Panc1 (cell line): ENCODE results near the gene SUGCT. TPM values are rescaled to one million over a fixed set of nuclear protein-coding genes. Genes with fewer than 3 reads are reported as not detected.

Experiments used
- ATAC-seq: fragments of 200-7000 bp; cut with Tn5 transposase; 2 replicates; pipeline ENCODE4 v1.9.1; 2020; ENCODE audit warnings: mild to moderate bottlenecking, moderate library complexity
- BruUV-seq: library from RNA; stranded (reverse); fragments of 400-500 nt; replicated peaks from 2 replicates; lab custom pipeline; 2021; lab: Mats Ljungman, UMichigan
- CTCF ChIA-PET: fragments of 300-600 bp; sonication (Branson Sonifier 250); formaldehyde crosslinking; loops from one replicate; lab custom pipeline; 2022; ENCODE audit warnings: antibody characterized with exemption; lab: Charles Lee
- POLR2A ChIA-PET: fragments of 300-600 bp; sonication (Branson Sonifier 250); formaldehyde crosslinking; loops from one replicate; lab custom pipeline; 2022; ENCODE audit warnings: antibody characterized with exemption; lab: Charles Lee
- DNase-seq: peaks from one replicate; pipeline ENCODE4 v3.0.0-alpha.2; 2010; ENCODE audit warnings: low read depth, low spot score
- H3K27ac ChIP-seq: 2 replicates; pipeline ENCODE4 v1.5.1; 2011; ENCODE audit warnings: mild to moderate bottlenecking, low read length, inconsistent platforms
- H3K27me3 ChIP-seq: fragments of 200-500 bp; sonication (Bioruptor generic); 2 replicates; pipeline ENCODE4 v1.6.0; 2014; ENCODE audit warnings: low read length, inconsistent platforms; ENCODE audit not compliant: control insufficient read depth, insufficient read depth
- H3K36me3 ChIP-seq: fragments of 200-500 bp; sonication (Bioruptor generic); 2 replicates; pipeline ENCODE4 v1.5.1; 2014; ENCODE audit warnings: inconsistent platforms, mild to moderate bottlenecking, low read length, moderate library complexity; ENCODE audit not compliant: control insufficient read depth, insufficient read depth
- H3K4me1 ChIP-seq: 2 replicates; pipeline ENCODE4 v1.5.1; 2011; ENCODE audit warnings: inconsistent platforms, mild to moderate bottlenecking, low read length, moderate library complexity; ENCODE audit not compliant: control insufficient read depth, insufficient read depth
- H3K4me3 ChIP-seq, 2 experiments: 2 replicates each; pipeline ENCODE4 v1.5.1; 2011 to 2012; ENCODE audit warnings: low read depth in 2 of 2, low read length in 2 of 2, mild to moderate bottlenecking in 2 of 2, inconsistent platforms in 1 of 2, moderate library complexity in 1 of 2
- H3K9me3 ChIP-seq: fragments of 200-500 bp; sonication (Bioruptor generic); 2 replicates; pipeline ENCODE4 v1.5.1; 2014; ENCODE audit warnings: low read depth, mild to moderate bottlenecking, inconsistent platforms, low read length, moderate library complexity; ENCODE audit not compliant: control insufficient read depth, insufficient read depth
- CTCF ChIP-seq: fragments of 450-650 bp; IDR thresholded peaks from 2 replicates; pipeline ENCODE4 v1.5.1; 2017; ENCODE audit warnings: mild to moderate bottlenecking
- POLR2AphosphoS5 ChIP-seq: IDR thresholded peaks from 2 replicates; pipeline ENCODE4 v1.6.1; 2012; ENCODE audit warnings: mild to moderate bottlenecking, low read depth, low read length, moderate library complexity
- REST ChIP-seq, 2 experiments: IDR thresholded peaks; 2 replicates each; pipeline ENCODE4 v1.6.1; 2011 to 2012; ENCODE audit warnings: low read depth in 2 of 2, control low read depth in 1 of 2, low read length in 1 of 2, mild to moderate bottlenecking in 1 of 2, moderate library complexity in 1 of 2; ENCODE audit not compliant: insufficient read depth in 1 of 2
- SIN3A ChIP-seq: IDR thresholded peaks from 2 replicates; pipeline ENCODE4 v1.6.1; 2012; ENCODE audit warnings: low read depth, mild to moderate bottlenecking, low read length, moderate library complexity, borderline replicate concordance; ENCODE audit not compliant: insufficient read depth
- TCF7L2 ChIP-seq: IDR thresholded peaks from 2 replicates; pipeline ENCODE4 v1.6.1; 2011; ENCODE audit warnings: mild to moderate bottlenecking, low read depth, low read length, inconsistent platforms
- in situ Hi-C: cut with HindIII; loops from 2 replicates; pipeline ENCODE4 v1.10.0; 2016; ENCODE audit warnings: low sequenced_read_pairs, low pct_unique_long_range_greater_than_20kb
- intact Hi-C: fragments of 100-400 bp; cut with micrococcal nuclease; formaldehyde crosslinking; loops from one replicate; pipeline ENCODE4 v1.10.0; 2022; ENCODE audit not compliant: unreplicated experiment
- total RNA-seq: library from RNA; stranded (reverse); gene quantifications from one replicate; pipeline ENCODE4 v1.2.1, GENCODE V29; 2021; ENCODE audit not compliant: unreplicated experiment

Gene SUGCT
- total RNA-seq, 1 experiment from 2014 or later, result 3.1 TPM

DNA sequence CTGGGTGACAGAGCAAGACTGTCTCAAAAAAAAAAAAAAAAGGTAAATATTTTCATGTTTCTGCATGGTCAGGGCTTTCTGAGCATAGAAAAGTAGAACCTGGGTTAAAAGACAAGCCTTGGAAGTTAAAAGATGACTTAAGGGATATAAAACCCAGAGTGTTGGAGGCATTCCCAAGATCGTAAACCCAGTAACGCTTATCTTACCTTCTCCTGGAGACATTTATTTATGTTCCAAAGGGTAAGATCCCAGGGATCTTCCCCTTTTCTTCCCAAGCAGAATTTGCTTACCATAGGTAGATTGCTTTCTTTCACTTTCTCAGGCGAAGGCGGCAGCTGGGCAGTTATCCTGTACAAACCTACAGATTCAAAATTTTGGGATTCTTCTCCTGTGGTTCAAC lies 22.2 kb downstream of the SUGCT start:
- intact Hi-C loops, result no loop called here
- Histone ChIP-seq H3K4me3 (no peak overlapping the region), H3K36me3 (no peaks in the 10 kb centered on the region), H3K27me3 (no peaks in the 10 kb centered on the region), H3K27ac (no peak overlapping the region), H3K4me1 (no peaks in the 10 kb centered on the region), H3K9me3 (no peaks in the 10 kb centered on the region)
- no peak for ATAC-seq
- BruUV-seq, result no TSS peak
- POLR2A ChIA-PET, result interaction anchor here (0.6 kb wide), 1 partner anchor 213 kb away, joined by 3 read pairs; no protein-coding TSS in a partner anchor
- TF ChIP-seq REST (IDR thresholded peaks at IDR 0.05; ENCODE audit: insufficient read depth in 1 of 2, low read depth in 2 of 2, low read length in 1 of 2) (no peak), POLR2AphosphoS5 (no peak), TCF7L2 (no peak)
- CTCF ChIA-PET, result no interaction called here
- in situ Hi-C loops, result no loop called here
- DNase-seq, result no peak

- no peaks in the 10 kb centered on the region for H3K27me3 ChIP-seq
- intact Hi-C loops, result no loop called here
- H3K4me1 ChIP-seq, result no peaks in the 10 kb centered on the region
- BruUV-seq, result no TSS peak
- H3K36me3 ChIP-seq, result no peaks in the 10 kb centered on the region
- no peak for TF ChIP-seq REST (IDR thresholded peaks at IDR 0.05; ENCODE audit: insufficient read depth in 1 of 2, low read depth in 2 of 2, low read length in 1 of 2)
- TF ChIP-seq SIN3A, result no peak
- TF ChIP-seq CTCF, result no peak
- no peak for TF ChIP-seq TCF7L2
- no peak for TF ChIP-seq POLR2AphosphoS5
- no peak overlapping the region for H3K4me3 ChIP-seq
- no peak for ATAC-seq
- no peak overlapping the region for H3K27ac ChIP-seq
- ChIA-PET POLR2A (no interaction called here), CTCF (no interaction called here)
- DNase-seq, result no peak
- in situ Hi-C loops, result no loop called here
- H3K9me3 ChIP-seq, result no peaks in the 10 kb centered on the region
Observed at GRCh38 chr7:40162516-40162915, 27.7 kb downstream of the SUGCT start.
